Upper lobe of left lung (tissue), 6 donors: ENCODE results near the gene P3H2. TPM values are rescaled to one million over a fixed set of nuclear protein-coding genes. Genes with fewer than 3 reads are reported as not detected.

ENCODE experiments used
- ATAC-seq, 2 donors: fragments of 200-7000 bp; cut with Tn5 transposase; one replicate each; pipeline ENCODE4 v1.9.1; 2022; ENCODE audit warnings: mild to moderate bottlenecking in 2 of 2, moderate library complexity in 2 of 2; ENCODE audit not compliant: low FRiP score in 2 of 2
- DNase-seq, 2 donors: peaks; one replicate each; pipeline ENCODE4 v3.0.0-alpha.2; 2019 to 2020
- H3K27ac ChIP-seq, 4 donors: fragments of 200-600 bp; sonication (generic); one replicate each; pipeline ENCODE4 v1.5.1; 2016 to 2019
- H3K27me3 ChIP-seq, 4 donors: fragments of 200-600 bp; sonication (generic); one replicate each; pipeline ENCODE4 v1.5.1; 2017 to 2019
- H3K36me3 ChIP-seq, 4 donors: fragments of 200-600 bp; sonication (generic); one replicate each; pipeline ENCODE4 v1.5.1; 2016 to 2019
- H3K4me1 ChIP-seq, 4 donors: fragments of 200-600 bp; sonication (generic); one replicate each; pipeline ENCODE4 v1.5.1; 2018 to 2019
- H3K4me3 ChIP-seq, 4 donors: fragments of 200-600 bp; sonication (generic); one replicate each; pipeline ENCODE4 v1.5.1; 2017 to 2019; ENCODE audit warnings: mild to moderate bottlenecking in 2 of 4, moderate library complexity in 1 of 4
- H3K9me3 ChIP-seq, 4 donors: fragments of 200-600 bp; sonication (generic); one replicate each; pipeline ENCODE4 v1.5.1; 2018 to 2019
- EP300 ChIP-seq, 4 donors: sonication (generic); formaldehyde crosslinking; IDR thresholded peaks; one replicate each; pipeline ENCODE4 v1.5.1; 2017; ENCODE audit warnings: antibody characterized with exemption in 4 of 4, control low read depth in 2 of 4
- POLR2A ChIP-seq, 4 donors: fragments of 450-650 bp; IDR thresholded peaks; one replicate each; pipeline ENCODE4 v1.5.1; 2016 to 2017; ENCODE audit warnings: antibody characterized with exemption in 4 of 4, mild to moderate bottlenecking in 2 of 4
- POLR2AphosphoS5 ChIP-seq, 2 donors: sonication (generic); formaldehyde crosslinking; IDR thresholded peaks; one replicate each; pipeline ENCODE4 v1.5.1; 2017; ENCODE audit warnings: antibody characterized with exemption in 2 of 2
- WGBS, 2 donors: methylation state at CpG; one replicate each; pipeline ENCODE4 v1.1.5; 2017 to 2018; 5-methylcytosine and 5-hydroxymethylcytosine counted together
- total RNA-seq, 6 donors: library from RNA; depleted of rRNA in 4 of 6; stranded (reverse); fragments of >200 nt in 4 of 6; gene quantifications; one replicate each; pipeline versions ENCODE4 v1.1.0 to v1.2.1, GENCODE V29; 2016 to 2021
- TF ChIP-seq, protein P1 (sequence below), 6 experiments: fragments of 450-650 bp in 4 of 6; fragments of 200-600 bp in 2 of 6; sonication (generic) in 2 of 6; IDR thresholded peaks; one replicate each; pipeline ENCODE4 v1.5.1; 2016 to 2019; ENCODE audit warnings: antibody characterized with exemption in 6 of 6
- donor health status: DM: no; HTN: no; CAD: no; lungs with moderate emphysema.
- donor health status: DM: no; HTN: yes; CAD: no; lungs with severe emphysema.

P3H2 gene
- total RNA-seq, 6 donors from 2014 or later = 42.2 to 114 (median 63.0) TPM

DNA sequence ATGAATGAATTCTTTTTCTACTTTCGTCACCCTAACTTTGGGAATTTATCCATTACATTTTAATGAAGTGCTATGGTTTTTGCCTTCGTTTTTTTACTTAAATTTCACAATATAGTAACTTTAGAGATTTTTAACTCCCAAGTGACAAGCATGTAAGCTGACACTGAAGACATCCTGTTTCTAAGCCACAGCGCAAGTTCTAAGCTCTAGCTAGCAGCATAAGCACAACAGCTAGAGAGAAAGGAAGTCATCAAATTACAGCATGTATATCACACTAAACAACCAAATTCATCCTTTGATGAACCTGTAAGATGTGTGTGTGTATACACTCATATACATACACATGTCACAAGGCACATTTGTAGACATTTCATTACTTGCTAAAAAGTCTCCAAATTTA lies 119.3 kb downstream of the P3H2 start:
- ATAC-seq = no peak
- no peaks in the 10 kb centered on the region for H3K27me3 ChIP-seq
- no peak overlapping the region for H3K4me3 ChIP-seq
- DNase-seq = no peak
- no peak overlapping the region for H3K27ac ChIP-seq
- no peaks in the 10 kb centered on the region for H3K36me3 ChIP-seq
- WGBS, 2 donors = 63 to 65% methylated on average over 3 of the region's 3 CpGs
- TF ChIP-seq POLR2A (IDR thresholded peaks at IDR 0.05) = no peak
- no peak for TF ChIP-seq EP300 (IDR thresholded peaks at IDR 0.05)
- TF ChIP-seq POLR2AphosphoS5 (IDR thresholded peaks at IDR 0.05) = no peak
- TF ChIP-seq, protein P1, sequence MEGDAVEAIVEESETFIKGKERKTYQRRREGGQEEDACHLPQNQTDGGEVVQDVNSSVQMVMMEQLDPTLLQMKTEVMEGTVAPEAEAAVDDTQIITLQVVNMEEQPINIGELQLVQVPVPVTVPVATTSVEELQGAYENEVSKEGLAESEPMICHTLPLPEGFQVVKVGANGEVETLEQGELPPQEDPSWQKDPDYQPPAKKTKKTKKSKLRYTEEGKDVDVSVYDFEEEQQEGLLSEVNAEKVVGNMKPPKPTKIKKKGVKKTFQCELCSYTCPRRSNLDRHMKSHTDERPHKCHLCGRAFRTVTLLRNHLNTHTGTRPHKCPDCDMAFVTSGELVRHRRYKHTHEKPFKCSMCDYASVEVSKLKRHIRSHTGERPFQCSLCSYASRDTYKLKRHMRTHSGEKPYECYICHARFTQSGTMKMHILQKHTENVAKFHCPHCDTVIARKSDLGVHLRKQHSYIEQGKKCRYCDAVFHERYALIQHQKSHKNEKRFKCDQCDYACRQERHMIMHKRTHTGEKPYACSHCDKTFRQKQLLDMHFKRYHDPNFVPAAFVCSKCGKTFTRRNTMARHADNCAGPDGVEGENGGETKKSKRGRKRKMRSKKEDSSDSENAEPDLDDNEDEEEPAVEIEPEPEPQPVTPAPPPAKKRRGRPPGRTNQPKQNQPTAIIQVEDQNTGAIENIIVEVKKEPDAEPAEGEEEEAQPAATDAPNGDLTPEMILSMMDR (IDR thresholded peaks at IDR 0.05) = no peak
- no peaks in the 10 kb centered on the region for H3K9me3 ChIP-seq
- peaks cover 0 to 5% (median 4%) of the 10 kb centered on the region in 4 donors for H3K4me1 ChIP-seq

DNA sequence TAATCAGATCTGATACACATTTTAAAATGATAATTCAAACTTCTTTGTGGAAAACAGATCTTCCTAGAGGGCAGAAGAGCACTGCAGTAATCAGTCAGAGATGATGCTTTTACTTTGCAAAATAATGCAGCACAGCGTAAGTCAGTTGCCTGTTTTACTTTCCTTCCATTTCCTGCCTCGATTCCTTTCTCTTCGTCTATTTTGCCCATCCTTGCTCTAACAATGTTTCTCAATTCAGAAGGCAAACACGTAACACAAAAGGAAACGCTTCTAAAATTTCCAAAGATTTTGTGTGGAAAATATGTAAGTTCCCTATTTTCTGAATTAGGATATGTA lies 119.9 kb downstream of the P3H2 start:
- no peak for DNase-seq
- H3K4me3 ChIP-seq = no peak overlapping the region
- no peak overlapping the region for H3K27ac ChIP-seq
- TF ChIP-seq EP300 (IDR thresholded peaks at IDR 0.05) = no peak
- no peak for TF ChIP-seq POLR2AphosphoS5 (IDR thresholded peaks at IDR 0.05)
- TF ChIP-seq POLR2A (IDR thresholded peaks at IDR 0.05) = no peak
- TF ChIP-seq, protein P1 (IDR thresholded peaks at IDR 0.05) = no peak
- no peaks in the 10 kb centered on the region for H3K27me3 ChIP-seq
- peaks cover 0 to 5% (median 4%) of the 10 kb centered on the region in 4 donors for H3K4me1 ChIP-seq
- ATAC-seq = no peak
- no peaks in the 10 kb centered on the region for H3K36me3 ChIP-seq
- no peaks in the 10 kb centered on the region for H3K9me3 ChIP-seq
- 64 to 74% methylated on average over 5 of the region's 5 CpGs for WGBS, 2 donors

DNA sequence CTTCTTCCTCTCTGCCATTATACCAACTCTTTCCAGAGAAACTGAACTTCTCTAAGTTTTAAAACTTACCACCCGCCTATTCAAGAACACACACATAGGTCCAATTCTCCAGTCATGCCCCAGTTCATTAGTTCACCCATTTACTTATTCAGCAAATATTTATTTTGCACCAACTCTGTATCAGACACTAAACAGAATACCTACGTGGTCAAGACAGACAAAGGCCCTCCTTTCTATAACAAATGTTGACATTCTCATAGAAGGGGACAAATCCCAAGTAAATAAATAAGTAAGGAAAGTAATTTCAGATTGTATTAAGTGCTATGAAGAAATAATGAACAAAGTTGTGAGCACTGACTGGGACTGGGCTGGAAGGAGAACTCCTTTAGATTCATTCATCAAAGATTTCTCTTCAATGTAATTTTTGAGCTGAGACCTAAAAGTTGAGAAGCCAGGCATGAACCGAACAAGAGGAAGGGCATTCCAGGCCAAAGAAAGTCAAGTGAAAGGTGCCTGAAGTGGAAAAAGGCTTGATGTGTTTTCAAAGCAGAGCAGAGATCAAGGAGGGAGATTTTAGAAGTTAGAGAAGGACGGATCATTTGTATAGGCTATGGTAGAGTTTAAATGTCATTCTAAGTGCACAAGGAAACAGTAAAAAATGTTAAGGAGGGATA lies 120.4 kb downstream of the P3H2 start:
- DNase-seq (no peak), ATAC-seq (no peak)
- Histone ChIP-seq H3K9me3 (no peaks in the 10 kb centered on the region), H3K27ac (no peak overlapping the region), H3K36me3 (no peaks in the 10 kb centered on the region), H3K4me3 (no peak overlapping the region), H3K27me3 (no peaks in the 10 kb centered on the region), H3K4me1 (peaks cover 0 to 5% (median 4%) of the 10 kb centered on the region in 4 donors)
- WGBS, 2 donors = 58 to 69% methylated on average over 4 of the region's 4 CpGs
- TF ChIP-seq, protein P1 (IDR thresholded peaks at IDR 0.05) = no peak
- no peak for TF ChIP-seq EP300 (IDR thresholded peaks at IDR 0.05)
- TF ChIP-seq POLR2A (IDR thresholded peaks at IDR 0.05) = no peak
- no peak for TF ChIP-seq POLR2AphosphoS5 (IDR thresholded peaks at IDR 0.05)

DNA sequence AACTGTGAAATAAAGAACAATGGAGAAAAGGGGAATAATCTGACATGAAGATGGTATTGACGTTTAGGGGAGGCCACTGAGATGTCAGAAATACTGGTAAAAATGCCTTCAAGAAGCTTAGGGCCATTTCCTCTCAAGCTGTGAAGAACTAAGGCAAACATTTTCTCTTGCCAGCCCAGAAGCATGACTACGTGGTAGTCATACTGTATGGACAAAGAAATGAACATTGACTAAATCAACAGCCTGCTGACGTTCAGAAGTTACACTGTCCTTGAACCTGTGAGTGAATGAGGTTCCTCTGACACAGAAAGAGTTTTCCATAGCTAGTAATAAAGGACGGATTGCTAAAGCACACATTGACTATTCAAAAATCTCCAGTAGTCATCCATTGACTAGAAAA lies 121.0 kb downstream of the P3H2 start:
- no peak for ATAC-seq

DNA sequence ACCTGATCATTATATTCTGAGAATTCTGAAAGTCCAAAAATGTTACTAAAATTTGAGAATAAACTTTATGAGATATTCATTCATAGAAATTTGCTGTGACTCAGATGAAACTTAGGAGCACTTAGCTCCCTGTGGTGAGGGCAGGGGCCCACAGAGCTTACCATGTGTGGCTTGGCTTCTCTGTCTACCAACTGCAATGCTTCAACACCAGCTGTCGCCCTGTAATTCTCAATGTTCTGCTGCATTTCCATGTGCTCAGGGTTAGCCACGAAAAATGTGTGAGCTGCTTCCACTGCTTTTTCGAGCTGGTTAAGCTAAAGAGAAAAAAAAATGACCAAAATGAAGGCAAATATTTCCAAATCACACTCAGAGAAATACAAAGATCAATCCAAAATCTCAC lies 125.6 kb downstream of the P3H2 start:
- ATAC-seq = no peak
- no peaks in the 10 kb centered on the region for H3K36me3 ChIP-seq
- no peak overlapping the region for H3K4me3 ChIP-seq
- no peaks in the 10 kb centered on the region for H3K4me1 ChIP-seq
- TF ChIP-seq POLR2A (IDR thresholded peaks at IDR 0.05) (no peak), EP300 (IDR thresholded peaks at IDR 0.05) (no peak), POLR2AphosphoS5 (IDR thresholded peaks at IDR 0.05) (no peak)
- TF ChIP-seq, protein P1 (IDR thresholded peaks at IDR 0.05) = no peak
- no peaks in the 10 kb centered on the region for H3K27me3 ChIP-seq
- no peaks in the 10 kb centered on the region for H3K9me3 ChIP-seq
- no peak for DNase-seq
- no peak overlapping the region for H3K27ac ChIP-seq
- WGBS, 2 donors = 71 to 76% methylated on average over 3 of the region's 3 CpGs

More for the DNA sequence above, 121.0 kb downstream of the P3H2 start:
- Histone ChIP-seq H3K27me3 (no peaks in the 10 kb centered on the region), H3K27ac (no peak overlapping the region), H3K9me3 (no peaks in the 10 kb centered on the region), H3K4me1 (peaks cover 0 to 5% (median 4%) of the 10 kb centered on the region in 4 donors), H3K36me3 (no peaks in the 10 kb centered on the region), H3K4me3 (no peak overlapping the region)
- 62 to 67% methylated on average over 4 of the region's 4 CpGs for WGBS, 2 donors
- DNase-seq = no peak
- TF ChIP-seq POLR2A (IDR thresholded peaks at IDR 0.05) (no peak), POLR2AphosphoS5 (IDR thresholded peaks at IDR 0.05) (no peak)
